ENCODE results near the gene RPN2. TPM values are rescaled to one million over a fixed set of nuclear protein-coding genes. Genes with fewer than 3 reads are reported as not detected.

Gene RPN2
- total and polyA plus RNA-seq, 2 donors (not counting 1 experiment from before 2014, with no cell fraction given) = 80.2 to 87.3 TPM

GRCh38 chr20:37261714-37262113 lies 82.6 kb downstream of the RPN2 start, which contains the start of gene GHRH:
Gene GHRH, minus strand, starts transcription at chr20:37261814. Its CDS starts 4,925 bp downstream, at chr20:37256889.
- no peaks in the 10 kb centered on the region for H3K36me3 ChIP-seq (replicated peaks in 1 of 2; ENCODE audit: control extremely low read depth in 1 of 2, control insufficient read depth in 1 of 2, extremely low read depth in 1 of 2, insufficient read depth in 2 of 2, low read length in 1 of 2)
- DNase-seq (no peak), ATAC-seq (ENCODE audit: low read depth) (no peak)
- POLR2A ChIA-PET = no interaction called here
- H3K9me3 ChIP-seq (ENCODE audit: control extremely low read depth in 1 of 3, control insufficient read depth in 2 of 3, insufficient read depth in 1 of 3, low read length in 2 of 3) = no peaks in the 10 kb centered on the region
- Mint-ChIP-seq H3K4me1 (peaks cover 6% of the 10 kb centered on the region), H3K27me3 (peaks cover 18% of the 10 kb centered on the region), H3K4me3 (no peak within 1 kb of the TSS), H3K9me3 (ENCODE audit: insufficient read depth) (no peaks in the 10 kb centered on the region), H3K27ac (no peak within 1 kb of the TSS)
- H3K27ac ChIP-seq (ENCODE audit: low read length in 2 of 2) = no peak within 1 kb of the TSS
- 95% methylated on average over 7 of the region's 9 CpGs for WGBS (ENCODE audit: insufficient coverage)
- TF ChIP-seq EZH2 (IDR thresholded peaks at IDR 0.05; ENCODE audit: borderline replicate concordance, insufficient read depth, low read depth, low read length, poor library complexity, severe bottlenecking) = no peak
- TF ChIP-seq CTCF (IDR thresholded peaks at IDR 0.05) = no peak
- no peak within 1 kb of the TSS for H3K4me2 ChIP-seq (replicated peaks; ENCODE audit: low read depth, low read length, poor library complexity, severe bottlenecking)
- peaks cover 0 to 4% (median 0%) of the 10 kb centered on the region in 4 experiments for H3K27me3 ChIP-seq (replicated peaks in 1 of 4; ENCODE audit: control extremely low read depth in 1 of 4, control insufficient read depth in 3 of 4, insufficient read depth in 4 of 4, low read length in 3 of 4)
- CTCF ChIA-PET = no interaction called here
- H3K4me3 ChIP-seq (ENCODE audit: control extremely low read depth in 1 of 5, extremely low read depth in 1 of 5, insufficient read depth in 1 of 5, low read depth in 2 of 5, low read length in 4 of 5) = no peak within 1 kb of the TSS
- H4K20me1 ChIP-seq (ENCODE audit: control insufficient read depth, insufficient read depth, low read length, poor library complexity, severe bottlenecking) = no peaks in the 10 kb centered on the region
- no peaks in the 10 kb centered on the region for H3K79me2 ChIP-seq (ENCODE audit: control insufficient read depth, insufficient read depth, low read length)
- H3K4me1 ChIP-seq (ENCODE audit: control insufficient read depth in 2 of 2, insufficient read depth in 2 of 2, low read length in 2 of 2) = peaks cover 5 to 9% of the 10 kb centered on the region in 2 donors
- H3K9ac ChIP-seq (ENCODE audit: low read length) = no peak within 1 kb of the TSS
- H2AFZ ChIP-seq (ENCODE audit: insufficient read depth, low read depth, low read length, poor library complexity, severe bottlenecking) = no peak within 1 kb of the TSS
- intact Hi-C loops (cut with micrococcal nuclease) = no loop called here

DNA sequence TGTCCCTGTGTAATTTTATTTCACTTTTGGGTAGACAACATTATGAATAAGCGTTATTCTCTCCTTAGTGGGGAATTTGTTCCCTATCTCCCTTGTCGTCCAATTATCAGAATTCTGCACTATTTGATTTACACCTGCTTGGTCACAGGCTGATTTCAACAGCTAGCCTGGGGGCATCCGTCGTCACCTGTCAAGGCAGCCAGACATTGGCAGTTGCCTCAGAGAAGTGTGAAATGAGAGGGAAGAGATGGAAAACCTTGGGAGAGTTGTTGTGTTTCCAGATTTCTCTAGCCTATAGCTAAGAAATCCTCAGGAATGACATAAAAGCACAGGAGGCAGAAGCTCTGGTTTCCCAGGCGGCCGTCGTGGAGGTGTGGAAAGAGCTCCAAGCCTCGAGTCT lies 83.4 kb downstream of the RPN2 start:
- Histone ChIP-seq H3K9ac (ENCODE audit: low read length) (no peak overlapping the region), H3K79me2 (ENCODE audit: control insufficient read depth, insufficient read depth, low read length) (no peaks in the 10 kb centered on the region), H3K27me3 (replicated peaks in 1 of 4; ENCODE audit: control extremely low read depth in 1 of 4, control insufficient read depth in 3 of 4, insufficient read depth in 4 of 4, low read length in 3 of 4) (peaks cover 0 to 4% (median 0%) of the 10 kb centered on the region in 4 experiments), H4K20me1 (ENCODE audit: control insufficient read depth, insufficient read depth, low read length, poor library complexity, severe bottlenecking) (no peaks in the 10 kb centered on the region), H3K9me3 (ENCODE audit: control extremely low read depth in 1 of 3, control insufficient read depth in 2 of 3, insufficient read depth in 1 of 3, low read length in 2 of 3) (no peaks in the 10 kb centered on the region), H2AFZ (ENCODE audit: insufficient read depth, low read depth, low read length, poor library complexity, severe bottlenecking) (no peak overlapping the region), H3K27ac (ENCODE audit: low read length in 2 of 2) (no peak overlapping the region), H3K4me3 (ENCODE audit: control extremely low read depth in 1 of 5, extremely low read depth in 1 of 5, insufficient read depth in 1 of 5, low read depth in 2 of 5, low read length in 4 of 5) (no peak overlapping the region), H3K4me1 (ENCODE audit: control insufficient read depth in 2 of 2, insufficient read depth in 2 of 2, low read length in 2 of 2) (peaks cover 5 to 9% of the 10 kb centered on the region in 2 donors), H3K36me3 (replicated peaks in 1 of 2; ENCODE audit: control extremely low read depth in 1 of 2, control insufficient read depth in 1 of 2, extremely low read depth in 1 of 2, insufficient read depth in 2 of 2, low read length in 1 of 2) (no peaks in the 10 kb centered on the region), H3K4me2 (replicated peaks; ENCODE audit: low read depth, low read length, poor library complexity, severe bottlenecking) (no peak overlapping the region)
- WGBS (ENCODE audit: insufficient coverage) = 100% methylated on average over 2 of the region's 8 CpGs
- CTCF ChIA-PET = no interaction called here
- no peaks in the 10 kb centered on the region for H3K9me3 Mint-ChIP-seq (ENCODE audit: insufficient read depth)
- no peak overlapping the region for H3K4me3 Mint-ChIP-seq
- no peak overlapping the region for H3K27ac Mint-ChIP-seq
- H3K4me1 Mint-ChIP-seq = peaks cover 6% of the 10 kb centered on the region
- no peak for ATAC-seq (ENCODE audit: low read depth)
- DNase-seq = no peak
- POLR2A ChIA-PET = no interaction called here
- peaks cover 18% of the 10 kb centered on the region for H3K27me3 Mint-ChIP-seq
- TF ChIP-seq EZH2 (IDR thresholded peaks at IDR 0.05; ENCODE audit: borderline replicate concordance, insufficient read depth, low read depth, low read length, poor library complexity, severe bottlenecking) = no peak
- TF ChIP-seq CTCF (IDR thresholded peaks at IDR 0.05) = no peak
- intact Hi-C loops (cut with micrococcal nuclease) = no loop called here

All from B cell (primary cell).